B cell (primary cell): ENCODE results near the gene AHRR. TPM values are rescaled to one million over a fixed set of nuclear protein-coding genes. Genes with fewer than 3 reads are reported as not detected.

Experiments
- ATAC-seq: fragments of 200-7000 bp; cut with Tn5 transposase; one replicate; pipeline ENCODE4 v1.10.0; 2021; ENCODE audit warnings: low read depth, mild to moderate bottlenecking, moderate number of reproducible peaks, moderate library complexity
- CTCF ChIA-PET: fragments of 350-600 bp; sonication (Branson Sonifier 250); formaldehyde crosslinking; loops from one replicate; lab custom pipeline; 2021; ENCODE audit warnings: antibody characterized with exemption, inconsistent platforms; lab: Charles Lee
- POLR2A ChIA-PET: fragments of 350-600 bp; sonication (Branson Sonifier 250); formaldehyde crosslinking; loops from one replicate; lab custom pipeline; 2021; ENCODE audit warnings: antibody characterized with exemption; lab: Charles Lee
- DNase-seq: peaks from one replicate; pipeline ENCODE4 v3.0.0; 2013
- H2AFZ ChIP-seq: 2 replicates; pipeline ENCODE4 v1.6.1; 2012; ENCODE audit warnings: mild to moderate bottlenecking, low read depth, low read length; ENCODE audit not compliant: insufficient read depth, poor library complexity, severe bottlenecking
- H3K27ac ChIP-seq, 2 donors: 1 replicate in 1 of 2; 2 replicates in 1 of 2; pipeline ENCODE4 v1.5.1; 2012 to 2013; ENCODE audit warnings: low read length in 2 of 2, mild to moderate bottlenecking in 2 of 2, moderate library complexity in 1 of 2
- H3K27me3 ChIP-seq, 4 experiments: fragments of 200-600 bp in 1 of 4; sonication (generic) in 1 of 4; replicated peaks in 1 of 4; 1 replicate in 2 of 4; 2 replicates in 2 of 4; pipeline versions ENCODE4 v1.6.1 to v1.7.0; 2013 to 2016; ENCODE audit warnings: low read length in 3 of 4, mild to moderate bottlenecking in 2 of 4, mixed read lengths in 1 of 4, moderate library complexity in 1 of 4; ENCODE audit not compliant: insufficient read depth in 4 of 4, control insufficient read depth in 3 of 4; ENCODE audit errors: control extremely low read depth in 1 of 4
- H3K36me3 ChIP-seq, 2 experiments: replicated peaks in 1 of 2; 1 replicate in 1 of 2; 2 replicates in 1 of 2; pipeline versions ENCODE4 v1.6.1 to v1.7.1; 2013; ENCODE audit warnings: low read length in 1 of 2; ENCODE audit not compliant: insufficient read depth in 2 of 2, control insufficient read depth in 1 of 2; ENCODE audit errors: control extremely low read depth in 1 of 2, extremely low read depth in 1 of 2
- H3K4me1 ChIP-seq, 2 donors: fragments of 200-600 bp in 1 of 2; sonication (generic) in 1 of 2; 1 replicate in 1 of 2; 2 replicates in 1 of 2; pipeline versions ENCODE4 v1.5.1 to v1.6.1; 2013 to 2017; ENCODE audit warnings: low read length in 2 of 2; ENCODE audit not compliant: control insufficient read depth in 2 of 2, insufficient read depth in 2 of 2
- H3K4me2 ChIP-seq: replicated peaks from 2 replicates; pipeline ENCODE3; 2012; ENCODE audit warnings: mild to moderate bottlenecking, low read depth, low read length; ENCODE audit not compliant: poor library complexity, severe bottlenecking
- H3K4me3 ChIP-seq, 5 experiments: fragments of 200-600 bp in 1 of 5; sonication (generic) in 1 of 5; 1 replicate in 3 of 5; 2 replicates in 2 of 5; pipeline versions ENCODE4 v1.5.1 to v1.7.0; 2011 to 2016; ENCODE audit warnings: low read length in 4 of 5, mild to moderate bottlenecking in 4 of 5, low read depth in 2 of 5, control low read depth in 1 of 5, moderate library complexity in 1 of 5; ENCODE audit not compliant: insufficient read depth in 1 of 5; ENCODE audit errors: control extremely low read depth in 1 of 5, extremely low read depth in 1 of 5
- H3K79me2 ChIP-seq: fragments of 200-600 bp; sonication (generic); one replicate; pipeline ENCODE4 v1.6.0; 2016; ENCODE audit warnings: low read length; ENCODE audit not compliant: control insufficient read depth, insufficient read depth
- H3K9ac ChIP-seq: fragments of 200-600 bp; sonication (generic); 2 replicates; pipeline ENCODE4 v1.6.1; 2017; ENCODE audit warnings: mild to moderate bottlenecking, low read length, moderate library complexity
- H3K9me3 ChIP-seq, 3 donors: one replicate each; pipeline versions ENCODE4 v1.6.1 to v1.7.1; 2013; ENCODE audit warnings: low read length in 2 of 3; ENCODE audit not compliant: control insufficient read depth in 2 of 3, insufficient read depth in 1 of 3; ENCODE audit errors: control extremely low read depth in 1 of 3
- H4K20me1 ChIP-seq: 2 replicates; pipeline ENCODE4 v1.6.0; 2012; ENCODE audit warnings: mild to moderate bottlenecking, low read length; ENCODE audit not compliant: insufficient read depth, control insufficient read depth, poor library complexity, severe bottlenecking
- H3K27ac Mint-ChIP-seq: one replicate; pipeline ENCODE4 v1.8.0; 2021; ENCODE audit warnings: mixed read lengths
- H3K27me3 Mint-ChIP-seq: one replicate; pipeline ENCODE4 v1.8.0; 2021; ENCODE audit warnings: mixed read lengths
- H3K4me1 Mint-ChIP-seq: one replicate; pipeline ENCODE4 v1.8.0; 2021; ENCODE audit warnings: mixed read lengths
- H3K4me3 Mint-ChIP-seq: one replicate; pipeline ENCODE4 v1.8.0; 2021; ENCODE audit warnings: mixed read lengths
- H3K9me3 Mint-ChIP-seq: one replicate; pipeline ENCODE4 v1.8.0; 2022; ENCODE audit warnings: mixed read lengths; ENCODE audit not compliant: insufficient read depth
- CTCF ChIP-seq: fragments of 200-600 bp; IDR thresholded peaks from one replicate; pipeline ENCODE4 v1.8.0; 2022; ENCODE audit warnings: antibody characterized with exemption, mild to moderate bottlenecking
- EZH2 ChIP-seq: IDR thresholded peaks from 2 replicates; pipeline ENCODE4 v1.6.1; 2012; ENCODE audit warnings: borderline replicate concordance, low read depth, mild to moderate bottlenecking, moderate library complexity, low read length; ENCODE audit not compliant: insufficient read depth, poor library complexity, severe bottlenecking
- WGBS: methylation state at CpG from one replicate; pipeline ENCODE4 v1.1.5; 2013; ENCODE audit warnings: missing lambda C conversion rate; ENCODE audit not compliant: insufficient coverage; 5-methylcytosine and 5-hydroxymethylcytosine counted together
- intact Hi-C: fragments of 100-400 bp; cut with micrococcal nuclease; formaldehyde crosslinking; loops from one replicate; pipeline ENCODE4 v1.10.0; 2022
- polyA plus RNA-seq: library from polyadenylated mRNA; depleted of rRNA; stranded (reverse); fragments of >200 nt; gene quantifications from 2 replicates; pipeline ENCODE4 v1.2.3, GENCODE V29; 2012
- total RNA-seq, 2 donors: library from RNA; stranded (reverse); fragments of 120-200 nt in 1 of 2; gene quantifications; 1 replicate in 1 of 2; 2 replicates in 1 of 2; pipeline versions ENCODE4 v1.2.3 to v1.2.4, GENCODE V29; 2013 to 2022

AHRR gene
- total and polyA plus RNA-seq, 2 donors (not counting 1 experiment from before 2014, with no cell fraction given) = 0.13 to 1.7 TPM

- ChIA-PET CTCF (no interaction called here), POLR2A (no interaction called here)
- peaks cover 0 to 25% (median 4%) of the 10 kb centered on the region in 3 donors for H3K9me3 ChIP-seq
- no peak overlapping the region for H3K9ac ChIP-seq
- 93% methylated on average over 29 of the region's 35 CpGs for WGBS
- no peak overlapping the region for H3K27ac Mint-ChIP-seq
- TF ChIP-seq CTCF = no peak
- no peak for TF ChIP-seq EZH2
- no peak overlapping the region for H3K4me3 ChIP-seq
- no peak overlapping the region for H3K4me2 ChIP-seq
- H3K27me3 ChIP-seq = peaks cover 0 to 29% (median 2%) of the 10 kb centered on the region in 4 experiments
- DNase-seq (no peak), ATAC-seq (no peak)
- H4K20me1 ChIP-seq = no peaks in the 10 kb centered on the region
- H3K4me1 ChIP-seq = no peaks in the 10 kb centered on the region
- no peak overlapping the region for H3K27ac ChIP-seq
- H3K27me3 Mint-ChIP-seq = peaks cover 19% of the 10 kb centered on the region
- H3K79me2 ChIP-seq = no peaks in the 10 kb centered on the region
- H3K4me1 Mint-ChIP-seq = peaks cover 10% of the 10 kb centered on the region
- intact Hi-C loops = no loop called here
- no peak overlapping the region for H3K4me3 Mint-ChIP-seq
- H3K36me3 ChIP-seq = no peaks in the 10 kb centered on the region
- H2AFZ ChIP-seq = no peak overlapping the region
- H3K9me3 Mint-ChIP-seq = no peaks in the 10 kb centered on the region
Measured at GRCh38 chr5:390623-391491, 69.3 kb downstream of the AHRR start.

DNA sequence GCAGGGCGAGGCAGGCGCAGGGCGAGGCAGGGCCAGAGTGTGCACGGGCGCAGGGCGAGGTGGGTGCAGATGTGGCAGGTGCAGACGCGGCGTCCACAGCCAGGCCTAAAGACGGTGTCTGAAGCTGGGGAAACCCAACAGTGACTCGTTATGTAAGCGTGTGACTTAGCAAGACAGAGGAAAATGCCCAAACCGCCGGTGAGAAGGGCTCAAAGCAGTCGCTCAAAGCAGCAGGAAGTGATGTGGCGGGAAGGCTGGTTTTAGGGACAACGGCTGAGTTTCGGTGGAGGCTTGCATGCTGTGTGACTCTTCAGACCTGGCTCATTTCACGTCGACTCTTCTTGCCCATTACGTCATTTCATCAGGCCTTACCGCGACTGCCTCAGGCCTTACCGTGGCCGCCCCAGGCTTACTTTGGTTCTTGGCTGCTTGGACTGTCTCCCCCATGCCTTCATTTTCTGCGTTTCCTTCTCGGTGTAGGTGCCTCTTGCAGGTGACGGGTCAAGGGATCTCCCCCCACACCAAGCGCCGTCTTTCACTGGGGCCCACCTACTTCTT, 71.0 kb downstream of the AHRR start:
- Histone ChIP-seq H3K27ac (no peak overlapping the region), H4K20me1 (no peaks in the 10 kb centered on the region), H3K9me3 (peaks cover 0 to 11% (median 0%) of the 10 kb centered on the region in 3 donors), H3K27me3 (peaks cover 0 to 19% (median 2%) of the 10 kb centered on the region in 4 experiments), H3K9ac (no peak overlapping the region), H3K4me3 (no peak overlapping the region), H3K36me3 (no peaks in the 10 kb centered on the region), H3K4me2 (no peak overlapping the region), H3K4me1 (no peaks in the 10 kb centered on the region), H3K79me2 (no peaks in the 10 kb centered on the region), H2AFZ (no peak overlapping the region)
- TF ChIP-seq EZH2 (no peak), CTCF (no peak)
- Mint-ChIP-seq H3K27me3 (peaks cover 18% of the 10 kb centered on the region), H3K4me1 (peaks cover 10% of the 10 kb centered on the region), H3K4me3 (no peak overlapping the region), H3K27ac (peak overlapping the region; percentile 1), H3K9me3 (no peaks in the 10 kb centered on the region)
- ChIA-PET POLR2A (no interaction called here), CTCF (no interaction called here)
- ATAC-seq (peak; percentile 41), DNase-seq (peak; percentile 42)
- 41% methylated on average over 30 of the region's 30 CpGs for WGBS
- intact Hi-C loops = no loop called here
